Loucy (cell line): ENCODE data around the gene FAXDC2.

Source experiments
- H2AFZ ChIP-seq: fragments of 200-600 bp; sonication (generic); 2 replicates; pipeline ENCODE4 v1.6.0; 2016; ENCODE audit warnings: antibody characterized with exemption, mild to moderate bottlenecking, low read length, moderate library complexity
- H3F3A ChIP-seq: fragments of 200-600 bp; 2 replicates; pipeline ENCODE4 v1.6.0; 2016; ENCODE audit warnings: antibody characterized with exemption, low read depth, mild to moderate bottlenecking
- H3K27me3 ChIP-seq: fragments of 200-600 bp; sonication (generic); 2 replicates; pipeline ENCODE4 v1.6.1; 2014; ENCODE audit warnings: low read length, mild to moderate bottlenecking; ENCODE audit not compliant: insufficient read depth, poor library complexity, severe bottlenecking
- H3K36me3 ChIP-seq: fragments of 200-600 bp; sonication (generic); 2 replicates; pipeline ENCODE4 v1.6.1; 2016; ENCODE audit warnings: low read length; ENCODE audit not compliant: insufficient read depth
- H3K4me1 ChIP-seq: fragments of 200-600 bp; sonication (generic); 2 replicates; pipeline ENCODE4 v1.5.1; 2014; ENCODE audit warnings: low read length, mild to moderate bottlenecking; ENCODE audit not compliant: insufficient read depth, poor library complexity, severe bottlenecking
- H3K4me2 ChIP-seq: fragments of 200-600 bp; sonication (generic); 2 replicates; pipeline ENCODE4 v1.6.0; 2014; ENCODE audit warnings: antibody characterized with exemption, low read length, low read depth, mild to moderate bottlenecking; ENCODE audit not compliant: poor library complexity, severe bottlenecking
- H3K4me3 ChIP-seq: fragments of 200-600 bp; sonication (generic); 2 replicates; pipeline ENCODE4 v1.5.1; 2014; ENCODE audit warnings: low read length, mild to moderate bottlenecking, mixed read lengths; ENCODE audit not compliant: poor library complexity, severe bottlenecking
- H3K79me2 ChIP-seq: fragments of 200-600 bp; sonication (generic); 2 replicates; pipeline ENCODE4 v1.6.1; 2014; ENCODE audit warnings: low read length; ENCODE audit not compliant: insufficient read depth
- H3K9ac ChIP-seq: fragments of 200-600 bp; sonication (generic); 2 replicates; pipeline ENCODE4 v1.6.0; 2014; ENCODE audit warnings: mild to moderate bottlenecking, low read depth, low read length, moderate library complexity; ENCODE audit not compliant: poor library complexity, severe bottlenecking
- H3K9me2 ChIP-seq: fragments of 200-600 bp; sonication (generic); replicated peaks from 2 replicates; pipeline ENCODE4 v1.6.1; 2016; ENCODE audit warnings: low read depth, low read length, mixed read lengths
- H3K9me3 ChIP-seq: fragments of 200-600 bp; sonication (generic); 2 replicates; pipeline ENCODE4 v1.6.1; 2014; ENCODE audit warnings: mild to moderate bottlenecking, antibody characterized with exemption, low read length, low read depth; ENCODE audit not compliant: insufficient read depth
- H4K20me1 ChIP-seq: fragments of 200-600 bp; sonication (generic); 2 replicates; pipeline ENCODE4 v1.6.0; 2014; ENCODE audit warnings: antibody characterized with exemption, low read length, mild to moderate bottlenecking; ENCODE audit not compliant: insufficient read depth, poor library complexity, severe bottlenecking
- CTCF ChIP-seq: fragments of 200-600 bp; sonication (generic); conservative IDR thresholded peaks from 2 replicates; pipeline ENCODE4 v1.5.1; 2014; ENCODE audit warnings: mild to moderate bottlenecking, antibody characterized with exemption, low read length
- EZH2phosphoT487 ChIP-seq: fragments of 200-600 bp; IDR thresholded peaks from 2 replicates; pipeline ENCODE4 v1.6.1; 2018; ENCODE audit warnings: antibody characterized with exemption, mild to moderate bottlenecking, moderate library complexity, borderline replicate concordance

The FAXDC2 gene

GRCh38 chr5:154884424-154884823 is 34.0 kb upstream of the FAXDC2 start:
- TF ChIP-seq CTCF, result no peak
- TF ChIP-seq EZH2phosphoT487, result no peak
- Histone ChIP-seq H3F3A (no peaks in the 10 kb centered on the region), H3K9me3 (no peaks in the 10 kb centered on the region)

GRCh38 chr5:154881986-154882385 is 31.6 kb upstream of the FAXDC2 start:
- H3K4me2 ChIP-seq, result no peak overlapping the region
- H3K4me1 ChIP-seq, result no peaks in the 10 kb centered on the region
- no peaks in the 10 kb centered on the region for H3K27me3 ChIP-seq
- no peak for TF ChIP-seq CTCF
- no peak for TF ChIP-seq EZH2phosphoT487
- no peaks in the 10 kb centered on the region for H3K79me2 ChIP-seq
- H3K4me3 ChIP-seq, result no peak overlapping the region
- H3K36me3 ChIP-seq, result peaks cover 8% of the 10 kb centered on the region; the same call in 1 of the 2 replicates
- no peaks in the 10 kb centered on the region for H4K20me1 ChIP-seq
- H3K9me2 ChIP-seq, result no peaks in the 10 kb centered on the region
- H2AFZ ChIP-seq, result no peak overlapping the region
- H3K9me3 ChIP-seq, result no peaks in the 10 kb centered on the region
- no peak overlapping the region for H3K9ac ChIP-seq
- no peaks in the 10 kb centered on the region for H3F3A ChIP-seq

More at GRCh38 chr5:154884424-154884823, 34.0 kb upstream of the FAXDC2 start:
- Histone ChIP-seq H3K4me1 (no peaks in the 10 kb centered on the region), H3K9ac (no peak overlapping the region), H3K27me3 (no peaks in the 10 kb centered on the region), H4K20me1 (no peaks in the 10 kb centered on the region), H3K4me3 (no peak overlapping the region), H3K9me2 (no peaks in the 10 kb centered on the region), H3K79me2 (no peaks in the 10 kb centered on the region), H2AFZ (no peak overlapping the region), H3K36me3 (peaks cover 20% of the 10 kb centered on the region; the same call in 1 of the 2 replicates), H3K4me2 (no peak overlapping the region)

- no peaks in the 10 kb centered on the region for H3K79me2 ChIP-seq
- H3K4me1 ChIP-seq, result no peaks in the 10 kb centered on the region
- no peak for TF ChIP-seq EZH2phosphoT487
- TF ChIP-seq CTCF, result no peak
- no peak overlapping the region for H3K9ac ChIP-seq
- no peak overlapping the region for H2AFZ ChIP-seq
- no peak overlapping the region for H3K4me3 ChIP-seq
- no peaks in the 10 kb centered on the region for H3K9me3 ChIP-seq
- no peaks in the 10 kb centered on the region for H4K20me1 ChIP-seq
- no peaks in the 10 kb centered on the region for H3K9me2 ChIP-seq
- H3K36me3 ChIP-seq, result peaks cover 16% of the 10 kb centered on the region; the same call in 1 of the 2 replicates
- H3K27me3 ChIP-seq, result no peaks in the 10 kb centered on the region
- H3K4me2 ChIP-seq, result no peak overlapping the region
- H3F3A ChIP-seq, result no peaks in the 10 kb centered on the region
These were observed 28.4 kb upstream of the FAXDC2 start for GRCh38 chr5:154878642-154879335.
